Measurements from ENCODE around the gene ABCG1.

DNA sequence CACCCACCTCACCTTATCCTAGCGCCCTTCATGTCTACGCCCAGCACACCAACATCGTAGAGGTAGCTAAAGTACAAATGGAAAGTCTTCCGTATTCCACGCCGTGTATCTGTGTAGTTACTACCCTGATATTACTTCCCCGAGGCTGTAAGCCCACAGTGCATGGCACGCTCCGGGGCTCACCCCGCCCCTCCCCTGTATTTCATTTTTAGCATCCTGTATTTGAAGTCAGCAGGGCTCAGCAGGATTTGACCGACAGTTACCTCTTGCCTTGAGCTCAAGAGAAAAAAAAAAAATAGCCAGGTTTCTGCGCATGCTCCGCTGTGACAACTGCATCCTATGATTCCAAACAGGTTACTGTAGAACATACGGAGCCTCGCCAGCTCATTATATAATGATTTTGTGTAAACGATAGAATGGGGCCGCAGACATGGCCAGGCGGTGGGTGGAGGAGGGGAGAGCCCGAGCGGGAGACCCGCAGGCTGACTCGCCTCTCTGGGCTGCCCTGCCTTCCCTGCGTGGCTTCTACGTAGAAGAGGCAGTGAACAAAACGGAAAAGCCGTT lies 1.3 kb downstream of the ABCG1 start:
- TF ChIP-seq, protein P1, sequence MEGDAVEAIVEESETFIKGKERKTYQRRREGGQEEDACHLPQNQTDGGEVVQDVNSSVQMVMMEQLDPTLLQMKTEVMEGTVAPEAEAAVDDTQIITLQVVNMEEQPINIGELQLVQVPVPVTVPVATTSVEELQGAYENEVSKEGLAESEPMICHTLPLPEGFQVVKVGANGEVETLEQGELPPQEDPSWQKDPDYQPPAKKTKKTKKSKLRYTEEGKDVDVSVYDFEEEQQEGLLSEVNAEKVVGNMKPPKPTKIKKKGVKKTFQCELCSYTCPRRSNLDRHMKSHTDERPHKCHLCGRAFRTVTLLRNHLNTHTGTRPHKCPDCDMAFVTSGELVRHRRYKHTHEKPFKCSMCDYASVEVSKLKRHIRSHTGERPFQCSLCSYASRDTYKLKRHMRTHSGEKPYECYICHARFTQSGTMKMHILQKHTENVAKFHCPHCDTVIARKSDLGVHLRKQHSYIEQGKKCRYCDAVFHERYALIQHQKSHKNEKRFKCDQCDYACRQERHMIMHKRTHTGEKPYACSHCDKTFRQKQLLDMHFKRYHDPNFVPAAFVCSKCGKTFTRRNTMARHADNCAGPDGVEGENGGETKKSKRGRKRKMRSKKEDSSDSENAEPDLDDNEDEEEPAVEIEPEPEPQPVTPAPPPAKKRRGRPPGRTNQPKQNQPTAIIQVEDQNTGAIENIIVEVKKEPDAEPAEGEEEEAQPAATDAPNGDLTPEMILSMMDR (IDR thresholded peaks at IDR 0.05), result no peak
- no peak for TF ChIP-seq POLR2A (IDR thresholded peaks at IDR 0.05)

Data from stomach (tissue), 4 donors.